Measurements from ENCODE around the gene CRNKL1.

Gene CRNKL1

GRCh38 chr20:20003031-20003954 is 49.0 kb downstream of the CRNKL1 start:
- TF ChIP-seq, protein P1, sequence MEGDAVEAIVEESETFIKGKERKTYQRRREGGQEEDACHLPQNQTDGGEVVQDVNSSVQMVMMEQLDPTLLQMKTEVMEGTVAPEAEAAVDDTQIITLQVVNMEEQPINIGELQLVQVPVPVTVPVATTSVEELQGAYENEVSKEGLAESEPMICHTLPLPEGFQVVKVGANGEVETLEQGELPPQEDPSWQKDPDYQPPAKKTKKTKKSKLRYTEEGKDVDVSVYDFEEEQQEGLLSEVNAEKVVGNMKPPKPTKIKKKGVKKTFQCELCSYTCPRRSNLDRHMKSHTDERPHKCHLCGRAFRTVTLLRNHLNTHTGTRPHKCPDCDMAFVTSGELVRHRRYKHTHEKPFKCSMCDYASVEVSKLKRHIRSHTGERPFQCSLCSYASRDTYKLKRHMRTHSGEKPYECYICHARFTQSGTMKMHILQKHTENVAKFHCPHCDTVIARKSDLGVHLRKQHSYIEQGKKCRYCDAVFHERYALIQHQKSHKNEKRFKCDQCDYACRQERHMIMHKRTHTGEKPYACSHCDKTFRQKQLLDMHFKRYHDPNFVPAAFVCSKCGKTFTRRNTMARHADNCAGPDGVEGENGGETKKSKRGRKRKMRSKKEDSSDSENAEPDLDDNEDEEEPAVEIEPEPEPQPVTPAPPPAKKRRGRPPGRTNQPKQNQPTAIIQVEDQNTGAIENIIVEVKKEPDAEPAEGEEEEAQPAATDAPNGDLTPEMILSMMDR (IDR thresholded peaks at IDR 0.05; ENCODE audit: insufficient read depth, low read length, poor library complexity, severe bottlenecking), result no peak
- TF ChIP-seq EZH2phosphoT487 (conservative IDR thresholded peaks at IDR 0.05; ENCODE audit: low read length), result no peak
- Histone ChIP-seq H3K9me2 (replicated peaks; ENCODE audit: insufficient read depth, low read length) (no peaks in the 10 kb centered on the region), H3K27me3 (ENCODE audit: low read length) (no peaks in the 10 kb centered on the region), H3K4me2 (ENCODE audit: low read depth, low read length, poor library complexity, severe bottlenecking) (no peak overlapping the region), H4K20me1 (ENCODE audit: low read depth, low read length) (no peaks in the 10 kb centered on the region), H2AFZ (ENCODE audit: low read depth, low read length, severe bottlenecking) (no peak overlapping the region), H3K27ac (ENCODE audit: low read depth, low read length) (no peak overlapping the region), H3K9ac (ENCODE audit: low read length) (no peak overlapping the region), H3K4me3 (ENCODE audit: insufficient read depth, low read length, poor library complexity, severe bottlenecking) (no peak overlapping the region), H3K36me3 (ENCODE audit: low read length) (no peaks in the 10 kb centered on the region), H3K9me3 (ENCODE audit: insufficient read depth, low read length) (no peaks in the 10 kb centered on the region), H3F3A (ENCODE audit: insufficient read depth) (no peaks in the 10 kb centered on the region), H3K79me2 (ENCODE audit: insufficient read depth, low read length) (no peaks in the 10 kb centered on the region)

GRCh38 chr20:20002101-20002998 is 49.9 kb downstream of the CRNKL1 start:
- H3K4me3 ChIP-seq (ENCODE audit: insufficient read depth, low read length, poor library complexity, severe bottlenecking), result no peak overlapping the region

GRCh38 chr20:20000211-20000968 is 51.9 kb downstream of the CRNKL1 start:
- H3K4me3 ChIP-seq (ENCODE audit: insufficient read depth, low read length, poor library complexity, severe bottlenecking), result no peak overlapping the region
- H3K36me3 ChIP-seq (ENCODE audit: low read length), result no peaks in the 10 kb centered on the region
- H3K27ac ChIP-seq (ENCODE audit: low read depth, low read length), result no peak overlapping the region
- no peaks in the 10 kb centered on the region for H3K79me2 ChIP-seq (ENCODE audit: insufficient read depth, low read length)
- H3K9me2 ChIP-seq (replicated peaks; ENCODE audit: insufficient read depth, low read length), result no peaks in the 10 kb centered on the region
- no peaks in the 10 kb centered on the region for H4K20me1 ChIP-seq (ENCODE audit: low read depth, low read length)
- no peak overlapping the region for H2AFZ ChIP-seq (ENCODE audit: low read depth, low read length, severe bottlenecking)
- H3K27me3 ChIP-seq (ENCODE audit: low read length), result no peaks in the 10 kb centered on the region
- H3K4me2 ChIP-seq (ENCODE audit: low read depth, low read length, poor library complexity, severe bottlenecking), result no peak overlapping the region
- TF ChIP-seq, protein P1 (IDR thresholded peaks at IDR 0.05; ENCODE audit: insufficient read depth, low read length, poor library complexity, severe bottlenecking), result no peak
- TF ChIP-seq EZH2phosphoT487 (conservative IDR thresholded peaks at IDR 0.05; ENCODE audit: low read length), result no peak
- no peak overlapping the region for H3K9ac ChIP-seq (ENCODE audit: low read length)
- H3K9me3 ChIP-seq (ENCODE audit: insufficient read depth, low read length), result no peaks in the 10 kb centered on the region
- H3F3A ChIP-seq (ENCODE audit: insufficient read depth), result no peaks in the 10 kb centered on the region

More at GRCh38 chr20:20002101-20002998, 49.9 kb downstream of the CRNKL1 start:
- H3K36me3 ChIP-seq (ENCODE audit: low read length), result no peaks in the 10 kb centered on the region
- H3K9ac ChIP-seq (ENCODE audit: low read length), result no peak overlapping the region
- TF ChIP-seq, protein P1 (IDR thresholded peaks at IDR 0.05; ENCODE audit: insufficient read depth, low read length, poor library complexity, severe bottlenecking), result no peak
- TF ChIP-seq EZH2phosphoT487 (conservative IDR thresholded peaks at IDR 0.05; ENCODE audit: low read length), result no peak
- no peaks in the 10 kb centered on the region for H3K79me2 ChIP-seq (ENCODE audit: insufficient read depth, low read length)
- no peaks in the 10 kb centered on the region for H3K27me3 ChIP-seq (ENCODE audit: low read length)
- H3F3A ChIP-seq (ENCODE audit: insufficient read depth), result no peaks in the 10 kb centered on the region
- H4K20me1 ChIP-seq (ENCODE audit: low read depth, low read length), result no peaks in the 10 kb centered on the region
- no peaks in the 10 kb centered on the region for H3K9me2 ChIP-seq (replicated peaks; ENCODE audit: insufficient read depth, low read length)
- no peaks in the 10 kb centered on the region for H3K9me3 ChIP-seq (ENCODE audit: insufficient read depth, low read length)
- no peak overlapping the region for H3K27ac ChIP-seq (ENCODE audit: low read depth, low read length)
- H3K4me2 ChIP-seq (ENCODE audit: low read depth, low read length, poor library complexity, severe bottlenecking), result no peak overlapping the region
- H2AFZ ChIP-seq (ENCODE audit: low read depth, low read length, severe bottlenecking), result no peak overlapping the region
